ENCODE measurements around the gene ADAMTS2. TPM values are rescaled to one million over a fixed set of nuclear protein-coding genes. Genes with fewer than 3 reads are reported as not detected.
A peak's percentile ranks its signal among the peaks of the same experiment; 100 is the strongest.

ADAMTS2 gene
- total RNA-seq, 4 donors from 2014 or later, result 2.3 to 10.6 (median 3.0) TPM

DNA sequence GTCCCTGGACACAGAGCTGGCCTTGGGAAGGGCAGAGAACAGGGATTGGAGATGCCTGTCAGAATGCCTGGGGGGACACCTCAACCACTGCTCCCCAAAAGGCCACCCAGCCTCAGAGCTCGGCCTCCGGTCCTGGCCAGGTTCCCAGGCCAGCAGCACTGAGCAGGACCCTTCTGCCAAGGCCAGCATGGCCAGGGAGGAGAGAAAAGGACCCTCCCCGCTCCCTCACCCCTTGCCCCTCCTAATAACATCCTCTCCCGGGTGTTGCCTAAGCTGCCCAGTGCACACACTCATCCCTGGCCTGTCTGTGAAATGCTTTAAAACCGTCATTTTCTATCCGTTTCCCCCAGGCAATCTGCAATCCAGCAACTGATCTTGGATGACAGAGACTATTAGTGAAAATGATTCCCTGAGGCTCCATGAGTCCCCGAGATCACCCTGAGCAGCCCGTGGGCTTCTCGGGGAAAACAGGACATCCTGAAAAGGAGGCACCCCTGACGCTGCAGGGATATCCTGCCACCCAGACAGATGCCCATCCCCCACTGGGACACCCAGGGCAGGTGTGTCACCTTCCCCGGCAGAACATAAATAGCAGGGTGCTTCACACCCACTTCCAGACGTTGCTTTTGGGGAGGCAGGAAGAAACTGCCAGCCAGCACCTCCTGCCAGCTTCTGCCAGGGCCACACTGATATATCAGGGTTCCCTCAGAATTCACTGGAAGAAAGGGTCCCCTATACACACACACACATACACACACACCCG, 75.3 kb downstream of the ADAMTS2 start:
- TF ChIP-seq POLR2A (IDR thresholded peaks at IDR 0.05), result no peak
- TF ChIP-seq, protein P1, sequence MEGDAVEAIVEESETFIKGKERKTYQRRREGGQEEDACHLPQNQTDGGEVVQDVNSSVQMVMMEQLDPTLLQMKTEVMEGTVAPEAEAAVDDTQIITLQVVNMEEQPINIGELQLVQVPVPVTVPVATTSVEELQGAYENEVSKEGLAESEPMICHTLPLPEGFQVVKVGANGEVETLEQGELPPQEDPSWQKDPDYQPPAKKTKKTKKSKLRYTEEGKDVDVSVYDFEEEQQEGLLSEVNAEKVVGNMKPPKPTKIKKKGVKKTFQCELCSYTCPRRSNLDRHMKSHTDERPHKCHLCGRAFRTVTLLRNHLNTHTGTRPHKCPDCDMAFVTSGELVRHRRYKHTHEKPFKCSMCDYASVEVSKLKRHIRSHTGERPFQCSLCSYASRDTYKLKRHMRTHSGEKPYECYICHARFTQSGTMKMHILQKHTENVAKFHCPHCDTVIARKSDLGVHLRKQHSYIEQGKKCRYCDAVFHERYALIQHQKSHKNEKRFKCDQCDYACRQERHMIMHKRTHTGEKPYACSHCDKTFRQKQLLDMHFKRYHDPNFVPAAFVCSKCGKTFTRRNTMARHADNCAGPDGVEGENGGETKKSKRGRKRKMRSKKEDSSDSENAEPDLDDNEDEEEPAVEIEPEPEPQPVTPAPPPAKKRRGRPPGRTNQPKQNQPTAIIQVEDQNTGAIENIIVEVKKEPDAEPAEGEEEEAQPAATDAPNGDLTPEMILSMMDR (IDR thresholded peaks at IDR 0.05), result no peak
- WGBS, 2 donors, result 47 to 59% methylated on average over 12 to 13 of the region's 13 CpGs
- DNase-seq (ENCODE audit: low spot score in 2 of 2), result peak in 1 of 2 donors; percentile 81
- intact Hi-C loops (cut with DNase I; ENCODE audit: low total_unique reads), result no loop called here
- H3K4me3 ChIP-seq (ENCODE audit: low read depth, poor library complexity, severe bottlenecking), result no peak overlapping the region

DNA sequence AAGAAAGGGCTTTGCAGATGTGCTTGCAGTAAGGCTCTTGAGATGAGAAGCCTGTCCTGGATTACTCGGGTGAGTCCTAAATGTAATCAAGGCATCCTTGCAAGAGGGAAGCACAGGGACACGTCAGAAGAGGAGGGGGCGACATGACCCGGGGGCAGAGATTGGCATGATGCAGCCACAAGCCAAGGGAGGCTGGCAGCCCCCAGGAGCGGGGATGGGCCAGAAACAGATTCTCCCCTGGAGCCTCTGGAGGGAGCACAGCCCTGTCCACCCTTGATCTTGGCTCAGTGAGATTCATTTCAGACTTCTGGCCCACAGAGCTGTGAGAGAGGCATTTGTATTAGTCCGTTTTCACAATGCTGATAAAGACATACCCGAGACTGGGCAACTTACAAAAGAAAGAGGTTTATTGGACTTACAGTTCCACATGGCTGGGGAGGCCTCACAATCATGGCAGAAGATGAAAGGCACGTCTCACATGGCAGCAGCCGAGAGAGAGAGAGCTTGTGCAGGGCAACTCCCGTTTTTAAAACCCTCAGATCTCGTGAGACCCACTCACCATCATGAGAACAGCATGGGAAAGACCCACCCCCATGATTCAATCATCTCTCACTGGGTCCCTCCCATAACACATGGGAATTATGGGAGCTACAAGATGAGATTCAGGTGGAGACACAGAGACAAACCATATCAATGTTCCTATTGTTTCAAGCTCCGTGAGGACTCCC, 76.1 kb downstream of the ADAMTS2 start:
- intact Hi-C loops (cut with DNase I; ENCODE audit: low total_unique reads), result no loop called here
- H3K4me3 ChIP-seq (ENCODE audit: low read depth, poor library complexity, severe bottlenecking), result no peak overlapping the region
- peak in 1 of 2 donors; percentile 86 for DNase-seq (ENCODE audit: low spot score in 2 of 2)
- WGBS, 2 donors, result 74 to 77% methylated on average over 12 of the region's 12 CpGs
- no peak for TF ChIP-seq POLR2A (IDR thresholded peaks at IDR 0.05)
- TF ChIP-seq, protein P1 (IDR thresholded peaks at IDR 0.05), result no peak

DNA sequence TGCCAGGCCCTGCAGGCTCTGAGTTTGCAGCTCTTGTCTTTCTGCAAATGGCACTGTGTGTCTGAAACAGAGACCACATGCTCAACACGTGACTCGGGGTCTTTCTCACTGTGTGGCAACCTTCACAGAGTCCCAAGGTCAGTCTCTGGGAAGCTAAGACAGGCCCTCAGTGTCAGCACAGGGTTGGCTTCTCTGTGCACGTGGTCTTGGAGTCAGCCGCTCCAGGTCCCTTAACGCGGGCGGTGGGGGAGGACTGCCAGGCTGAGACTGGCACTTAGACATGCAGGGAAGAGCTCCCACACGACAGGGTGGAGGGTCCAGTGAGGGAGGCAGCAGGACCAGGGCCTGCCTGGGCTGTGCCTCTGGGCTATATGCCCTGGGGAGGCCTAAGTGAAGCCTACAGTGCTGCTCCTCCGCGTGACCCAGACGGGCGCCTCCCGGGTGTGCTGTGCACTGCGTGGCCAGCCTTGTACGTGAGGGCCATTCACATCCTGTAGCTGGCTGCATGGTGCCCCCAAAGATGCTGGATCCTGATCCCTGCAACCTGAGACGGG, 76.8 kb downstream of the ADAMTS2 start:
- WGBS, 2 donors, result 74 to 82% methylated on average over 16 of the region's 16 CpGs
- H3K4me3 ChIP-seq (ENCODE audit: low read depth, poor library complexity, severe bottlenecking), result no peak overlapping the region
- TF ChIP-seq, protein P1 (IDR thresholded peaks at IDR 0.05), result no peak
- no peak for TF ChIP-seq POLR2A (IDR thresholded peaks at IDR 0.05)
- intact Hi-C loops (cut with DNase I; ENCODE audit: low total_unique reads), result no loop called here
- DNase-seq (ENCODE audit: low spot score in 2 of 2), result peak in 1 of 2 donors; percentile 79

DNA sequence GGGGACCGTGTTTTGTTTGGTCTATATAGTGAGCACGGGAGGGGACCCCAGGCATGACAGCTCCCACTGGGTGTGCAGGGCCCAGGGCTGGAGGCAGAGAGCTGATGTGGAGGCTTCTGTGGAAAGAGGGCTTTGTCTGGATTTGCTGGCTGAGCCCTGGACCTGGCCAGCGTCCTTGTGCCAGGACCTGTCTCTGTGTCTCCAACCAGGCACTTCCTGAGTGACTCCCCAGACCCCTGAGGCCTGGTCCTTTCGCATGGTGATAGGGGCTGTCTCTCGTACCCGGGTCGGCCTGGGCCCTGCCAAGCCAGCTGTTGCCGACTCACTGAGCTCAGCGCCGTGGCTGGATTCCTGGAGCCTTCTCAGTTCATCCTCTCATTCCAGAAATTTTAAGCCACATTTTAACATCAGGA, 77.6 kb downstream of the ADAMTS2 start:
- H3K4me3 ChIP-seq (ENCODE audit: low read depth, poor library complexity, severe bottlenecking), result no peak overlapping the region
- 57 to 77% methylated on average over 10 of the region's 10 CpGs for WGBS, 2 donors
- DNase-seq (ENCODE audit: low spot score in 2 of 2), result peak in 1 of 2 donors; percentile 85
- intact Hi-C loops (cut with DNase I; ENCODE audit: low total_unique reads), result no loop called here
- TF ChIP-seq, protein P1 (IDR thresholded peaks at IDR 0.05), result no peak
- TF ChIP-seq POLR2A (IDR thresholded peaks at IDR 0.05), result no peak

DNA sequence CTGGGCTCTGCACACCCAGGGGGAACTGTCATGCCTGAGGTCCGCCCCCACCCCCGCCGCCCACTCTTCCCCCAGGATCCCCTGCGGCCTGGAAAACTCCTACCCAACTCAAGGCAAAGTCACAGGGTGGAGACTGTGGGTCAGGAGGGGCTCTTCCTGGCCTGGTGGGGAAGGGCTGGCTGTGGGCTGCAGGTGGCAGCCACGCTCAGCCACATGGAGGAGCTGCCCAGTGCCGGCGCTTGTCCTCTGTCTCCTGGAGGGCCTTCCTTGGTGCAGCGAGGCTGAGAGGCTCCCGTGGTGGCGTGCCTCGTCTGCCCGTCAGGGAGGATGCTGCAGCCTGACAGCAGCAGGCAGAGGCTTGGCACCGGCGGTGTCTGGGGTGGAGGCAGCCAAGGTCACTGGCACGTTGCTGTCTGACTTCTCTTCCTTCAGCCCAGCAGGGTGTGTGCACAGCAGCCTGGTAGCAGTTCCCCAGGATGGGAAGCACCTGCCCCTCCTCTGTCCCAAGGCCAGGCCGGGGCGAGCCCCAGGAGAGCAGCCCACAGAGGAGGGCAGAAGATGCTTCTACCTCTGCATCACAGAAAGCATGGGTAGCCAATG, 78.1 kb downstream of the ADAMTS2 start:
- no peak overlapping the region for H3K4me3 ChIP-seq (ENCODE audit: low read depth, poor library complexity, severe bottlenecking)
- WGBS, 2 donors, result 43 to 51% methylated on average over 7 to 16 of the region's 17 CpGs
- TF ChIP-seq, protein P1 (IDR thresholded peaks at IDR 0.05), result no peak
- TF ChIP-seq POLR2A (IDR thresholded peaks at IDR 0.05), result no peak
- intact Hi-C loops (cut with DNase I; ENCODE audit: low total_unique reads), result no loop called here
- peak in 1 of 2 donors; percentile 84 for DNase-seq (ENCODE audit: low spot score in 2 of 2)

Data from lower leg skin (tissue), 4 donors.